Upper lobe of right lung (tissue), 1 donor: ENCODE data around the gene NAALADL2. TPM values are rescaled to one million over a fixed set of nuclear protein-coding genes. Genes with fewer than 3 reads are reported as not detected.

Experiments
- ATAC-seq: fragments of 200-7000 bp; cut with Tn5 transposase; one replicate; pipeline ENCODE4 v1.9.1; 2020; ENCODE audit warnings: mild to moderate bottlenecking, moderate library complexity
- DNase-seq: peaks from one replicate; pipeline ENCODE4 v3.0.0-alpha.2; 2020
- H3K27ac ChIP-seq: fragments of 200-600 bp; one replicate; pipeline ENCODE4 v1.8.0; 2022
- H3K27me3 ChIP-seq: fragments of 200-600 bp; one replicate; pipeline ENCODE4 v1.8.0; 2022; ENCODE audit warnings: mild to moderate bottlenecking
- H3K36me3 ChIP-seq: fragments of 200-600 bp; one replicate; pipeline ENCODE4 v1.8.0; 2022
- H3K4me1 ChIP-seq: fragments of 200-600 bp; one replicate; pipeline ENCODE4 v1.8.0; 2022
- H3K4me3 ChIP-seq: fragments of 200-600 bp; one replicate; pipeline ENCODE4 v1.8.0; 2022; ENCODE audit warnings: mild to moderate bottlenecking
- H3K9me3 ChIP-seq: fragments of 200-600 bp; one replicate; pipeline ENCODE4 v1.8.0; 2022
- CTCF ChIP-seq: fragments of 200-600 bp; IDR thresholded peaks from one replicate; pipeline ENCODE4 v1.8.0; 2022; ENCODE audit warnings: antibody characterized with exemption
- intact Hi-C: fragments of 100-400 bp; cut with DNase I; formaldehyde crosslinking; loops from one replicate; pipeline ENCODE4 v1.11.0; 2022
- total RNA-seq: library from RNA; stranded (reverse); fragmentation: NEBNext Ultra II Directional; extraction: Animal tissue kit (Norgen Biotek cat#: 25700); gene quantifications from one replicate; pipeline ENCODE4 v1.2.1, GENCODE V29; 2021
- donor health status: DM: no; HTN: yes; CAD: no; lungs with severe emphysema.

NAALADL2 gene
- total RNA-seq, 1 donor from 2014 or later = 8.5 TPM

GRCh38 chr3:175015056-175015635 lies 156.0 kb downstream of the NAALADL2 start:
- Histone ChIP-seq H3K27me3 (no peaks in the 10 kb centered on the region), H3K9me3 (no peaks in the 10 kb centered on the region), H3K36me3 (no peaks in the 10 kb centered on the region), H3K27ac (no peak overlapping the region), H3K4me3 (no peak overlapping the region), H3K4me1 (no peaks in the 10 kb centered on the region)
- intact Hi-C loops = no loop called here
- no peak for ATAC-seq
- no peak for TF ChIP-seq CTCF
- DNase-seq = no peak

- Histone ChIP-seq H3K27ac (no peak overlapping the region), H3K4me3 (no peak overlapping the region), H3K4me1 (no peaks in the 10 kb centered on the region), H3K27me3 (no peaks in the 10 kb centered on the region), H3K36me3 (no peaks in the 10 kb centered on the region), H3K9me3 (no peaks in the 10 kb centered on the region)
- ATAC-seq = no peak
- no peak for TF ChIP-seq CTCF
- no peak for DNase-seq
- intact Hi-C loops = no loop called here
Measured at GRCh38 chr3:175018946-175019727, 160.0 kb downstream of the NAALADL2 start.

- intact Hi-C loops = no loop called here
- DNase-seq = no peak
- Histone ChIP-seq H3K36me3 (no peaks in the 10 kb centered on the region), H3K27ac (no peak overlapping the region), H3K4me1 (no peaks in the 10 kb centered on the region), H3K9me3 (no peaks in the 10 kb centered on the region), H3K4me3 (no peak overlapping the region), H3K27me3 (no peaks in the 10 kb centered on the region)
- no peak for TF ChIP-seq CTCF
- ATAC-seq = no peak
Measured at GRCh38 chr3:175020101-175020500, 161.0 kb downstream of the NAALADL2 start.

- no peak for TF ChIP-seq CTCF
- no peaks in the 10 kb centered on the region for H3K9me3 ChIP-seq
- DNase-seq (no peak), ATAC-seq (no peak)
- no peaks in the 10 kb centered on the region for H3K27me3 ChIP-seq
- no peak overlapping the region for H3K27ac ChIP-seq
- H3K4me3 ChIP-seq = no peak overlapping the region
- H3K36me3 ChIP-seq = no peaks in the 10 kb centered on the region
- intact Hi-C loops = no loop called here
- H3K4me1 ChIP-seq = no peaks in the 10 kb centered on the region
Measured at GRCh38 chr3:175029828-175030227, 170.7 kb downstream of the NAALADL2 start.

- intact Hi-C loops = no loop called here
- TF ChIP-seq CTCF = no peak
- DNase-seq = no peak
Measured at GRCh38 chr3:175039875-175040274, 180.7 kb downstream of the NAALADL2 start.

More at GRCh38 chr3:175039875-175040274, 180.7 kb downstream of the NAALADL2 start:
- Histone ChIP-seq H3K36me3 (no peaks in the 10 kb centered on the region), H3K27ac (no peak overlapping the region), H3K4me1 (no peaks in the 10 kb centered on the region), H3K4me3 (no peak overlapping the region), H3K9me3 (no peaks in the 10 kb centered on the region), H3K27me3 (no peaks in the 10 kb centered on the region)
- ATAC-seq = no peak
